A549 (cell line): ENCODE data around the gene NANOGP8.

Experiments used
- BHLHE40 ChIP-seq: IDR thresholded peaks from 2 replicates; pipeline ENCODE4 v1.6.1; 2012; ENCODE audit warnings: low read depth, low read length, inconsistent platforms
- CEBPB ChIP-seq, 2 experiments: fragments of >200 bp in 1 of 2; sonication (Bioruptor Twin) in 1 of 2; formaldehyde crosslinking in 1 of 2; IDR thresholded peaks; 2 replicates each; pipeline ENCODE4 v1.6.1; 2012 to 2016
- POLR2A ChIP-seq: IDR thresholded peaks from 2 replicates; pipeline ENCODE4 v1.6.1; 2012; ENCODE audit warnings: mild to moderate bottlenecking, low read length
- RAD21 ChIP-seq, 2 experiments: fragments of >200 bp in 1 of 2; sonication (Bioruptor Twin) in 1 of 2; formaldehyde crosslinking in 1 of 2; IDR thresholded peaks in 1 of 2; conservative IDR thresholded peaks in 1 of 2; 2 replicates in 1 of 2; 3 replicates in 1 of 2; pipeline ENCODE4 v1.6.1; 2012 to 2018; ENCODE audit warnings: inconsistent platforms in 1 of 2
- TF ChIP-seq, protein P1 (sequence below): fragments of 450-650 bp; IDR thresholded peaks from 2 replicates; pipeline ENCODE4 v1.6.1; 2014; ENCODE audit warnings: antibody characterized with exemption
- TF ChIP-seq, protein P2 (sequence below): fragments of >200 bp; sonication (Bioruptor Twin); formaldehyde crosslinking; IDR thresholded peaks from 3 replicates; pipeline ENCODE4 v1.5.1; 2016

DNA sequence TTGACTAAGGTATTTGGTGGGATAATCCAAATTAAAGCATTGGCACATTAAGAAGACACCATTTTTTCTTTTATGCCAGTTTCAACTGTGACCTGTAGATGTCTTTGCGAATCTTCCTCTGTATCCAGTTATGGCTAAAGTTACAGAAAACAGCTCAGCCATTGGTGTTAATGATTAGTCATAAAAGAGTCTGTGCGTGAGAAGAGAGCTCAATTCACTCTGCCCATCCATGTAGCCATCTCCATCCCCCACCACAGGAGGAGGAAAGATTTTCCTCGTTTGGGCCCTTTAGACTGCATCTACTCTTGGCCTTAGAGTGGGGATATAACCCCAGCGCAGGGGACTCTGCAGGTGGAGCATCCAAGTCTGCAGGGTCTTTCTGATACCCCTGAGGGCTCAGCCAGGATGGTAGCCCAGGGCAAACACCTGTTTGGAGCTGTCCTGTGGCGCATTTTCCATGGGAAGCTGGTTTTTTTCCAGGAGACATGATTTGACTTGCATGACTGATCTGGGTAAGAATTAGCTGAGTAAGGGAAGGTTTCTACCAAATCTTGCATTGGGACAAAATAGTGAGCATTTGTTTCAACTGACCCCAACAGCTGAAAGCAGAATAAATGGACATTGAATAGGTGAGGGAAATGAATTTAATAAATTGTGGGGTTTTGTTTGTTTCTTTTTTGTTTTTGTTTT, 29.5 kb downstream of the NANOGP8 start:
- TF ChIP-seq, protein P1, sequence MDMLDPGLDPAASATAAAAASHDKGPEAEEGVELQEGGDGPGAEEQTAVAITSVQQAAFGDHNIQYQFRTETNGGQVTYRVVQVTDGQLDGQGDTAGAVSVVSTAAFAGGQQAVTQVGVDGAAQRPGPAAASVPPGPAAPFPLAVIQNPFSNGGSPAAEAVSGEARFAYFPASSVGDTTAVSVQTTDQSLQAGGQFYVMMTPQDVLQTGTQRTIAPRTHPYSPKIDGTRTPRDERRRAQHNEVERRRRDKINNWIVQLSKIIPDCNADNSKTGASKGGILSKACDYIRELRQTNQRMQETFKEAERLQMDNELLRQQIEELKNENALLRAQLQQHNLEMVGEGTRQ = no peak
- TF ChIP-seq, protein P2, sequence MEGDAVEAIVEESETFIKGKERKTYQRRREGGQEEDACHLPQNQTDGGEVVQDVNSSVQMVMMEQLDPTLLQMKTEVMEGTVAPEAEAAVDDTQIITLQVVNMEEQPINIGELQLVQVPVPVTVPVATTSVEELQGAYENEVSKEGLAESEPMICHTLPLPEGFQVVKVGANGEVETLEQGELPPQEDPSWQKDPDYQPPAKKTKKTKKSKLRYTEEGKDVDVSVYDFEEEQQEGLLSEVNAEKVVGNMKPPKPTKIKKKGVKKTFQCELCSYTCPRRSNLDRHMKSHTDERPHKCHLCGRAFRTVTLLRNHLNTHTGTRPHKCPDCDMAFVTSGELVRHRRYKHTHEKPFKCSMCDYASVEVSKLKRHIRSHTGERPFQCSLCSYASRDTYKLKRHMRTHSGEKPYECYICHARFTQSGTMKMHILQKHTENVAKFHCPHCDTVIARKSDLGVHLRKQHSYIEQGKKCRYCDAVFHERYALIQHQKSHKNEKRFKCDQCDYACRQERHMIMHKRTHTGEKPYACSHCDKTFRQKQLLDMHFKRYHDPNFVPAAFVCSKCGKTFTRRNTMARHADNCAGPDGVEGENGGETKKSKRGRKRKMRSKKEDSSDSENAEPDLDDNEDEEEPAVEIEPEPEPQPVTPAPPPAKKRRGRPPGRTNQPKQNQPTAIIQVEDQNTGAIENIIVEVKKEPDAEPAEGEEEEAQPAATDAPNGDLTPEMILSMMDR = no peak
- no peak for TF ChIP-seq POLR2A
- no peak for TF ChIP-seq CEBPB (IDR thresholded peaks at IDR 0.05)
- TF ChIP-seq RAD21 (conservative IDR thresholded peaks at IDR 0.05 in 1 of 2, IDR thresholded peaks at IDR 0.05 in 1 of 2) = no peak
- no peak for TF ChIP-seq BHLHE40
